Measurements from ENCODE around the gene VAV2.

Gene VAV2

GRCh38 chr9:134026581-134026980, 34.5 kb upstream of the VAV2 start:
- H3K4me3 ChIP-seq (ENCODE audit: low read depth, low read length) = no peak overlapping the region
- TF ChIP-seq, protein P1, sequence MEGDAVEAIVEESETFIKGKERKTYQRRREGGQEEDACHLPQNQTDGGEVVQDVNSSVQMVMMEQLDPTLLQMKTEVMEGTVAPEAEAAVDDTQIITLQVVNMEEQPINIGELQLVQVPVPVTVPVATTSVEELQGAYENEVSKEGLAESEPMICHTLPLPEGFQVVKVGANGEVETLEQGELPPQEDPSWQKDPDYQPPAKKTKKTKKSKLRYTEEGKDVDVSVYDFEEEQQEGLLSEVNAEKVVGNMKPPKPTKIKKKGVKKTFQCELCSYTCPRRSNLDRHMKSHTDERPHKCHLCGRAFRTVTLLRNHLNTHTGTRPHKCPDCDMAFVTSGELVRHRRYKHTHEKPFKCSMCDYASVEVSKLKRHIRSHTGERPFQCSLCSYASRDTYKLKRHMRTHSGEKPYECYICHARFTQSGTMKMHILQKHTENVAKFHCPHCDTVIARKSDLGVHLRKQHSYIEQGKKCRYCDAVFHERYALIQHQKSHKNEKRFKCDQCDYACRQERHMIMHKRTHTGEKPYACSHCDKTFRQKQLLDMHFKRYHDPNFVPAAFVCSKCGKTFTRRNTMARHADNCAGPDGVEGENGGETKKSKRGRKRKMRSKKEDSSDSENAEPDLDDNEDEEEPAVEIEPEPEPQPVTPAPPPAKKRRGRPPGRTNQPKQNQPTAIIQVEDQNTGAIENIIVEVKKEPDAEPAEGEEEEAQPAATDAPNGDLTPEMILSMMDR (IDR thresholded peaks at IDR 0.05; ENCODE audit: insufficient read depth, low read depth, low read length, missing control alignments) = no peak
- DNase-seq (ENCODE audit: low read depth) = no peak

- TF ChIP-seq, protein P1 (IDR thresholded peaks at IDR 0.05; ENCODE audit: insufficient read depth, low read depth, low read length, missing control alignments) = peak; percentile 22
- DNase-seq (ENCODE audit: low read depth) = peak; percentile 64
- peak overlapping the region; percentile 89 for H3K4me3 ChIP-seq (ENCODE audit: low read depth, low read length)
Measured at GRCh38 chr9:134025606-134026541, 33.8 kb upstream of the VAV2 start.

DNA sequence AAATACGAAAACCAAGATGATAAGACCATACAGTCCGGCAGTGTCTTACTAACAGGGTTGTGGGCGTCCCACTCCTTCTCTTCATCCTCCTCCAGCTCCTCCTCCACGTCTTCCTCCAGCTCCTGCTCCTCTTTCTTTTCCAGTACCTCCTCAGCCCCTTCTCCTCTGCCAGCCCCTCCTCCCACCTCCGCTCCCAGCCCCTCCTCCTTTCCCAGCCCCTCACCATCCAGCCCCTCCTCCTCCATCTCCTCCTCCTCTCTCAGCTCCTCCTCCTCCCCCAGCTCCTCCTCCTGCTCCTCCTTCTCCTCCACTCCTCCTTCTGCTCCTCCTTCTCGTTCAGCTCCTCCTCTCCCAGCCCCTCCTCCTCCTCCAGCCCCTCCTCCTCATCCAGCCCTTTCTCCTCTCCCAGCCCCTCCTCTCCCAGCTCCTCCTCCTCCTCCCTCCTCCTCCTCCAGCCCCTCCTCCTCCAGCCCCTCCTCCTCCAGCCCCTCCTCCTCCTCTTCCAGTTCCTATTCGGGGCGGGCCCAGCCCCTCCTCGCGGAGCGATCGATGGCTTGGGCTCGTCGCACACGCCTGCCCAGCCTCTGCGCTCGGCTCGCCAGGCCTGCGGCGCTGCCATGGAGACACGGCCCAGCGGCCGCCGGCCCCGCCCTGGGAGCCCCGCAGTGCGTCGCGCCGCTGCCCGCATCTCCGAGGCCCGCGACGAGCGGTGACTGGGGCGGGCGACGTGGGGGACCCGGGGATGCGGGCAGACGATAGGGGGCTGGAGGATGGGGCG, 32.9 kb upstream of the VAV2 start, which contains the start of gene BRD3OS:
Gene BRD3OS (plus strand): TSS at position 654 of the 778 bp plus-strand sequence. CDS start 1,267 bp downstream, outside the sequence.
- DNase-seq (ENCODE audit: low read depth) = peak; percentile 99
- H3K4me3 ChIP-seq (ENCODE audit: low read depth, low read length) = peak within 1 kb of the TSS; percentile 89

DNA sequence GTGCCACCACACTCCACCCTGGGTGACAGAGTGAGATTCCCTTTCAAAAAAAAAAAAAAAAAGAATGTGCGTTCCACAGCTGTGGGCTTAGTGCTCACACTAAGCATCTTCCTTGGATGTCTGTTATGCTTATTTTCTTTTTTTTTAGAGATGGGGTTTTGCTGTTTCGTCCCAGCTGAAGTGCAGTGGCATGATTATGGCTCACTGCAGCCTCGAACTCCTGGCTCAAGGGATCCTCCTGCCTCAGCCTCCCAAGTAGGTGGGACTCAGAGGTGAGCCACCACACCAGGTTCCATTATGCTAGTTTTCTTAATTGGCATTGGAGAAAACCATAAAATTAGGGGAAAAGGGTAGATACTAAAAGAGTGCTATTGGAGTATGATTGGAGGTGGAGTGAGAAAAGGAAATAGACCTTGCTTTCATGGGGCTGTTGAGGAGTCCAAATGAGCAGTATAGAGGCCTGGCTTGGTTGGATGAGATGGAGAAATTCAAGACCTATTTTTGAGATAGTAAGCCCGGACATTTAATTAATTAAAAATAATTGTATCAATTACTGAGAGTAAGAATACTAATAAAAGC, 32.2 kb upstream of the VAV2 start:
- TF ChIP-seq, protein P1 (IDR thresholded peaks at IDR 0.05; ENCODE audit: insufficient read depth, low read depth, low read length, missing control alignments) = no peak
- peak overlapping the region; percentile 7; the same call in 1 of the 2 replicates for H3K4me3 ChIP-seq (ENCODE audit: low read depth, low read length)
- DNase-seq (ENCODE audit: low read depth) = no peak

More for the DNA sequence above, 32.9 kb upstream of the VAV2 start, which contains the start of gene BRD3OS:
- TF ChIP-seq, protein P1 (IDR thresholded peaks at IDR 0.05; ENCODE audit: insufficient read depth, low read depth, low read length, missing control alignments) = no peak

DNA sequence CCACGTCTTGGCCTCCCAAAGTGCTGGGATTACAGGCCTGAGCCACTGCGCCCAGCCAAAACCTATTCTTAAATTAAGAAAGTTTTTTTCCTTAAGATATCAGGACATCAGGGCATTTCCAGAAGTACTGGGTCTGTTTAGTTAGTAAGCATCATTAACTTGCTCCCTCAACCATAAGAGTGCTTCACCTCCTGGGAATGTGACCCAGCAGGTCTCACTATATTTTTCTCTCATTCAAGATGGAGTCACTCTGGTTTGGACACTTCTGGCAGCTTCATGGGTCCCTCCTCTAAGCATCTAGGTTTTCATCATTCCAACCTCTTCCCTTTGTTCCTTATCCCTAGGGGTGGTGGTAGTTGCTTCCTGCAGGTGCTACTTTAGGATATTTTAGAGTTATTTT, 22.8 kb upstream of the VAV2 start:
- TF ChIP-seq, protein P1 (IDR thresholded peaks at IDR 0.05; ENCODE audit: insufficient read depth, low read depth, low read length, missing control alignments) = no peak
- DNase-seq (ENCODE audit: low read depth) = no peak
- no peak overlapping the region for H3K4me3 ChIP-seq (ENCODE audit: low read depth, low read length)

DNA sequence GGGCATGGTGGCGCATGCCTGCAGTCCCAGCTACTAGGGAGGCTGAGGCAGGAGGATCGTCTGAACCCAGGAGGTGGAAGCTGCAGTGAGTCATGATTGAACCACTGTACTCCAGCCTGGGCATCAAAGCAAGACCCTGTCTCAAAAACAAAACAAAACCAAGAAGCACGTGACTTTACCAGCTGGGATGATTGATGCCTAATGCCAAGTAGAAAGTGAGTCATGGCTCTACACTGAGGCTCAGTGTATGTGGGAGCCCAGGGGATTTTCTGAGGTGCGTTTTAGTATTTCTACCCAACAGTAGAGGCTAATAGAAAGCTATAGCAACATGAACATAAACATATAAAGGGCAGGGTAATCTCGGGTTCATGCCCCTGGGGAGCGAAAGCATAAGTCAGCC, 19.3 kb upstream of the VAV2 start:
- no peak for DNase-seq (ENCODE audit: low read depth)
- no peak overlapping the region for H3K4me3 ChIP-seq (ENCODE audit: low read depth, low read length)
- TF ChIP-seq, protein P1 (IDR thresholded peaks at IDR 0.05; ENCODE audit: insufficient read depth, low read depth, low read length, missing control alignments) = no peak
